ENCODE results near the gene ZNF429.
A peak's percentile ranks its signal among the peaks of the same experiment; 100 is the strongest.

DNA sequence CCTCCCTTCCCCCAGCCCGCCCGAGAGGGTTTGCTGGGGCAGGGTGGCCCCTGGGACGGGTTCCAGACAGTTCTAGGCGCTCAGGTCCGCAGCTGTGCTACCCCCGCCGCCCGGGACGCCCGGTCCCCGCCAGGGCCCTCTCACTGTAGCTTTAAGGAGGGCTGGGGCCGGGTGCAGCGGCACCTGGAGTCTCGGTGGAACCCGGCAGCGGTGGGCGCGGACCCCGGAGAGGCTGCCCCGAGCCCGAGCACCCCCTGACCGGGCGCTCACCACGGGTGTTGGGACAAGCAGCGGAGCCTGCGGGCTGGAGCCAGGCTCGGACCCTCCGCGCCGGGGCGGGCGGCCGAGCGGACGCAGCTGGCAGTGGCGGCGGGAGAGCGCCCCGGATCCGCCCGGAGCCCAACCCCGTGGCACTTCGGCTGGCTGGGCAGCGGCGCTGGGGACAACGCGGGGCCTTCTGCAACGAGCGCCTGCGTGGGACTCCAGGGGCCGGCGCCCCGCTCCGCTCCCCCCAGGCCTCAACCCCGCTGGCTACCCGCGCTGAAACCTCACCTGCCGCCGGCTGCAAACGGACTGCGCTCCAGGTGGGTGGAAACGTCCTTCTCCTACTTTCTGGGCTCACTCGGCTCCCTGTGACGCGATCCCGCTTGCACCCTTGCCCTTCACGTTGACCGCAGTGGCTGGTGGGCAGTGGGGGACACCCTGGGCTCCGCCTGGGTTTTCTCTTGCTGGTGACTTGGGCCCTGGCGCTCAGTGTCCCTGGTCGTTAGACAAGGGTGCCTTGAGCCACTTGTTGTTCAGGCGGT lies 81.1 kb downstream of the ZNF429 start:
- peak in 1 of 2 donors; percentile 44 for TF ChIP-seq POLR2A (IDR thresholded peaks at IDR 0.05)
- TF ChIP-seq, protein P1, sequence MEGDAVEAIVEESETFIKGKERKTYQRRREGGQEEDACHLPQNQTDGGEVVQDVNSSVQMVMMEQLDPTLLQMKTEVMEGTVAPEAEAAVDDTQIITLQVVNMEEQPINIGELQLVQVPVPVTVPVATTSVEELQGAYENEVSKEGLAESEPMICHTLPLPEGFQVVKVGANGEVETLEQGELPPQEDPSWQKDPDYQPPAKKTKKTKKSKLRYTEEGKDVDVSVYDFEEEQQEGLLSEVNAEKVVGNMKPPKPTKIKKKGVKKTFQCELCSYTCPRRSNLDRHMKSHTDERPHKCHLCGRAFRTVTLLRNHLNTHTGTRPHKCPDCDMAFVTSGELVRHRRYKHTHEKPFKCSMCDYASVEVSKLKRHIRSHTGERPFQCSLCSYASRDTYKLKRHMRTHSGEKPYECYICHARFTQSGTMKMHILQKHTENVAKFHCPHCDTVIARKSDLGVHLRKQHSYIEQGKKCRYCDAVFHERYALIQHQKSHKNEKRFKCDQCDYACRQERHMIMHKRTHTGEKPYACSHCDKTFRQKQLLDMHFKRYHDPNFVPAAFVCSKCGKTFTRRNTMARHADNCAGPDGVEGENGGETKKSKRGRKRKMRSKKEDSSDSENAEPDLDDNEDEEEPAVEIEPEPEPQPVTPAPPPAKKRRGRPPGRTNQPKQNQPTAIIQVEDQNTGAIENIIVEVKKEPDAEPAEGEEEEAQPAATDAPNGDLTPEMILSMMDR (IDR thresholded peaks at IDR 0.05), result no peak

Measured in adrenal gland (tissue), 5 donors.